KOPT-K1 (cell line): ENCODE measurements around the gene DBF4B.
"Not testable (repeated sequence)": the region's sequence is repeated elsewhere in the genome, so short reads cannot be mapped to it uniquely, and the experiment has no call there.

ENCODE experiments used
- H3K27ac ChIP-seq: fragments of 200-600 bp; sonication (generic); 2 replicates; pipeline ENCODE4 v1.5.1; 2016; ENCODE audit warnings: antibody characterized with exemption, mild to moderate bottlenecking, low read depth, low read length; ENCODE audit not compliant: poor library complexity, severe bottlenecking
- H3K36me3 ChIP-seq: fragments of 200-600 bp; sonication (generic); 2 replicates; pipeline ENCODE4 v1.5.1; 2017; ENCODE audit warnings: antibody characterized with exemption, mild to moderate bottlenecking, low read length, moderate library complexity; ENCODE audit not compliant: insufficient read depth
- H3K9me3 ChIP-seq: fragments of 200-600 bp; sonication (generic); 2 replicates; pipeline ENCODE4 v1.5.1; 2017; ENCODE audit warnings: antibody characterized with exemption, low read length, mild to moderate bottlenecking; ENCODE audit not compliant: insufficient read depth, poor library complexity, severe bottlenecking

The DBF4B gene

GRCh38 chr17:44708401-44709263 is at the start of gene DBF4B:
Gene DBF4B, plus strand, starts transcription at chr17:44708665. Its CDS starts 156 bp downstream, at chr17:44708821.
- peaks cover 14% of the 10 kb centered on the region; the same call in 1 of the 2 replicates for H3K36me3 ChIP-seq
- H3K9me3 ChIP-seq: no peaks in the 10 kb centered on the region
- H3K27ac ChIP-seq: peak within 1 kb of the TSS; percentile 87

GRCh38 chr17:44661835-44662234 is 46.6 kb upstream of the DBF4B start:
- Histone ChIP-seq H3K36me3 (no peaks in the 10 kb centered on the region), H3K27ac (no peak overlapping the region), H3K9me3 (no peaks in the 10 kb centered on the region)

GRCh38 chr17:44663095-44663494 is 45.4 kb upstream of the DBF4B start:
- Histone ChIP-seq H3K27ac (no peak overlapping the region), H3K36me3 (no peaks in the 10 kb centered on the region), H3K9me3 (no peaks in the 10 kb centered on the region)

- H3K9me3 ChIP-seq: no peaks in the 10 kb centered on the region
- no peaks in the 10 kb centered on the region for H3K36me3 ChIP-seq
- H3K27ac ChIP-seq: no peak overlapping the region
These were observed 43.6 kb upstream of the DBF4B start for GRCh38 chr17:44664867-44665266.

GRCh38 chr17:44666006-44666405 is 42.5 kb upstream of the DBF4B start:
- H3K27ac ChIP-seq: no peak overlapping the region
- H3K36me3 ChIP-seq: no peaks in the 10 kb centered on the region
- H3K9me3 ChIP-seq: no peaks in the 10 kb centered on the region

GRCh38 chr17:44672479-44673093 is 35.9 kb upstream of the DBF4B start:
- H3K9me3 ChIP-seq: no peaks in the 10 kb centered on the region
- no peak overlapping the region for H3K27ac ChIP-seq
- 0 out of 2 replicates have a peak, but pooled peaks cover 1% of the 10 kb centered on the region for H3K36me3 ChIP-seq

- Histone ChIP-seq H3K36me3 (peaks cover 13% of the 10 kb centered on the region; the same call in 1 of the 2 replicates), H3K27ac (no peak overlapping the region), H3K9me3 (no peaks in the 10 kb centered on the region)
These were observed 34.6 kb upstream of the DBF4B start for GRCh38 chr17:44673893-44674292.

GRCh38 chr17:44677136-44677535 is 31.3 kb upstream of the DBF4B start:
- Histone ChIP-seq H3K27ac (no peak overlapping the region), H3K36me3 (peaks cover 37% of the 10 kb centered on the region), H3K9me3 (no peaks in the 10 kb centered on the region)

- peaks cover 66% of the 10 kb centered on the region for H3K36me3 ChIP-seq
- H3K9me3 ChIP-seq, H3K27ac ChIP-seq: not testable (repeated sequence)
These were observed 25.2 kb upstream of the DBF4B start for GRCh38 chr17:44683303-44683702.

GRCh38 chr17:44687756-44688155 is 20.7 kb upstream of the DBF4B start:
- Histone ChIP-seq H3K27ac (no peak overlapping the region), H3K36me3 (peaks cover 30% of the 10 kb centered on the region), H3K9me3 (no peaks in the 10 kb centered on the region)

GRCh38 chr17:44688200-44688599 is 20.3 kb upstream of the DBF4B start:
- Histone ChIP-seq H3K36me3 (peaks cover 25% of the 10 kb centered on the region), H3K27ac (no peak overlapping the region), H3K9me3 (no peaks in the 10 kb centered on the region)

- H3K9me3 ChIP-seq: no peaks in the 10 kb centered on the region
- peak overlapping the region; percentile 76 for H3K27ac ChIP-seq
- H3K36me3 ChIP-seq: peaks cover 18% of the 10 kb centered on the region; the same call in 1 of the 2 replicates
These were observed 19.6 kb upstream of the DBF4B start for GRCh38 chr17:44688675-44689476.

GRCh38 chr17:44689477-44690217 is 18.8 kb upstream of the DBF4B start, which contains the start of gene CCDC43:
Gene CCDC43, minus strand, starts transcription at chr17:44689776. Its CDS starts 23 bp downstream, at chr17:44689753.
- H3K9me3 ChIP-seq: no peaks in the 10 kb centered on the region
- peak within 1 kb of the TSS; percentile 76 for H3K27ac ChIP-seq
- peaks cover 17% of the 10 kb centered on the region; the same call in 1 of the 2 replicates for H3K36me3 ChIP-seq

GRCh38 chr17:44690746-44691306 is 17.6 kb upstream of the DBF4B start:
- H3K36me3 ChIP-seq: peaks cover 17% of the 10 kb centered on the region; the same call in 1 of the 2 replicates
- H3K9me3 ChIP-seq, H3K27ac ChIP-seq: not testable (repeated sequence)
